Placental epithelial cell (primary cell): Measurements from ENCODE around the gene GDPGP1. TPM values are rescaled to one million over a fixed set of nuclear protein-coding genes. Genes with fewer than 3 reads are reported as not detected.

Source experiments
- small RNA-seq: library from RNA; depleted of rRNA; stranded (forward); fragments of <200 nt; gene quantifications from one replicate; pipeline ENCODE3, GENCODE V24; 2012
- total RNA-seq: library from RNA; depleted of rRNA; stranded (reverse); fragments of >200 nt; gene quantifications from 2 replicates; pipeline ENCODE4 v1.2.3, GENCODE V29; 2012

Gene GDPGP1, protein sequence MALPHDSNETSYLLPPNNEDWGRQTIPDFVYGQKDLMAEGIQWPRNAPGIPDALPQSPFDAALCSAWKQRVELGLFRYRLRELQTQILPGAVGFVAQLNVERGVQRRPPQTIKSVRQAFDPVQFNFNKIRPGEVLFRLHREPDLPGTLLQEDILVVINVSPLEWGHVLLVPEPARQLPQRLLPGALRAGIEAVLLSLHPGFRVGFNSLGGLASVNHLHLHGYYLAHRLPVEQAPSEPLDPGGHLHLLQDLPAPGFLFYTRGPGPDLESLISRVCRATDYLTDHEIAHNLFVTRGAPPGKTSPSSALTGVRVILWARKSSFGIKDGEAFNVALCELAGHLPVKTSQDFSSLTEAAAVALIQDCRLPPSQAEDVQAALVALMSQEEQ
- total RNA-seq = 3.8 and 5.9 TPM in 2 replicates

GRCh38 chr15:90234096-90234988 lies at the start of gene GDPGP1:
GDPGP1 (plus strand) TSS chr15:90234209; CDS start chr15:90240909, 6,700 bp downstream.

DNA sequence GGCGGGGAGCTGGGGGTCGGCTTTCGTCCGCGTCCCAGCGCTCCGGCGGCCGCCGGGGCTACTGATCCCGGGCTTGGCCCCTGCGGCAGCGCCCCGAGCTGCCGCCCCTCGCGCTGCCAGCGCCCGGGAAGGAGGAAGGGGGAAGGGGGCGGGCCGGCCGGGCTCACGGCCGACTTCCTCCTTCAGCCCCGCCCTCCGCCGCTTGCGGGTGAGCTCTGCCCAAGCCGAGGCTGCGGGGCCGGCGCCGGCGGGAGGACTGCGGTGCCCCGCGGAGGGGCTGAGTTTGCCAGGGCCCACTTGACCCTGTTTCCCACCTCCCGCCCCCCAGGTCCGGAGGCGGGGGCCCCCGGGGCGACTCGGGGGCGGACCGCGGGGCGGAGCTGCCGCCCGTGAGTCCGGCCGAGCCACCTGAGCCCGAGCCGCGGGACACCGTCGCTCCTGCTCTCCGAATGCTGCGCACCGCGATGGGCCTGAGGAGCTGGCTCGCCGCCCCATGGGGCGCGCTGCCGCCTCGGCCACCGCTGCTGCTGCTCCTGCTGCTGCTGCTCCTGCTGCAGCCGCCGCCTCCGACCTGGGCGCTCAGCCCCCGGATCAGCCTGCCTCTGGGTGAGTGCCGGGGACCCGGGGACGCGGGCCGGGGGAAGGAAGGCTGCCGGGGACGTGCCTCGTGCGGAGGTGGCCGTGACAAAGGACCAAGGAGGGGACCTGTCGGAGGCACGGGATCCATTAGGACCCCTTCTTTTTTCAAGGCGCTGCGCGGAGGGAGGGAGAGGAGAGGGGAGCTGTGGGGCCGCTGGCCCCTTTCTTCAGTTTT lies 32.7 kb upstream of the GDPGP1 start, which contains the start of gene SEMA4B:
TSS of gene SEMA4B (plus strand) at position 201 of the 814 bp plus-strand sequence. CDS start at position 450, 249 bp downstream.

GRCh38 chr15:90233387-90234095 lies 468 bp upstream of the GDPGP1 start, which contains the start of gene CIB1:
CIB1 (minus strand) TSS chr15:90233941; CDS start chr15:90233885, 56 bp downstream.

DNA sequence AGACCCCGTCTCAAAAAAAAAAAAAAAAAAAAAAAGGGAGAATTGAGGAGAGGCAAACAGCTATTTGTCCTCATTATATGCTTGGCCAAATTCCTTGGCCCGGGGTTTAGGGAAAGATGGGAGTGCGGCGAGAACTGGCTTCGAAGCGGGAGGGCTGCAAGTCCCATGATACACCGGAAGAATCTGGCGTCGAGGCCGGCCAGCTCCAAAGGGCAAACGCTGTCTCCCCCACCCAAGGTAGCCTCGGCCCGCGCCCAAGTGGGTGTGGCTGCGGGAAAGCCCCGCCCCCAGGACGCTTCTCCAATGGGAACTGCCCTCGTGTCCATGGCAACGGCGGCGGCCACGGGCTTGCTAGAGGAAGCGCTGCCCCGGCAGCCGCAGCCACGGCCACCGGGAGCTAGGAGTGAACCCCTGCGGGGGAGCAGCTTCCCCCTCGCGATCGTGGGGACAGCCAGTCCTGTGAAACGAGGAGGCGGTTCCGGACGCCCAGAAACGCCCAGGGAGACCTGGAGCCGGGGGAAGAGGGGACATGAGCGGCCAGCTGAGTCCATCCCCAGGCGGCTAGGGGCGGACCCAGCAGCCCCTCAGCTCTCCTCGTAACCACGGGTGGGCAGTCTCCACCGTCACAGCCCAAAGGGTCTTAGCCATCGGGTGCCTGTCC lies 15.3 kb downstream of the GDPGP1 start, which contains the start of gene TTLL13:
TSS of gene TTLL13 (plus strand) at position 354 of the 661 bp plus-strand sequence. CDS start 1,075 bp downstream, outside the sequence.

DNA sequence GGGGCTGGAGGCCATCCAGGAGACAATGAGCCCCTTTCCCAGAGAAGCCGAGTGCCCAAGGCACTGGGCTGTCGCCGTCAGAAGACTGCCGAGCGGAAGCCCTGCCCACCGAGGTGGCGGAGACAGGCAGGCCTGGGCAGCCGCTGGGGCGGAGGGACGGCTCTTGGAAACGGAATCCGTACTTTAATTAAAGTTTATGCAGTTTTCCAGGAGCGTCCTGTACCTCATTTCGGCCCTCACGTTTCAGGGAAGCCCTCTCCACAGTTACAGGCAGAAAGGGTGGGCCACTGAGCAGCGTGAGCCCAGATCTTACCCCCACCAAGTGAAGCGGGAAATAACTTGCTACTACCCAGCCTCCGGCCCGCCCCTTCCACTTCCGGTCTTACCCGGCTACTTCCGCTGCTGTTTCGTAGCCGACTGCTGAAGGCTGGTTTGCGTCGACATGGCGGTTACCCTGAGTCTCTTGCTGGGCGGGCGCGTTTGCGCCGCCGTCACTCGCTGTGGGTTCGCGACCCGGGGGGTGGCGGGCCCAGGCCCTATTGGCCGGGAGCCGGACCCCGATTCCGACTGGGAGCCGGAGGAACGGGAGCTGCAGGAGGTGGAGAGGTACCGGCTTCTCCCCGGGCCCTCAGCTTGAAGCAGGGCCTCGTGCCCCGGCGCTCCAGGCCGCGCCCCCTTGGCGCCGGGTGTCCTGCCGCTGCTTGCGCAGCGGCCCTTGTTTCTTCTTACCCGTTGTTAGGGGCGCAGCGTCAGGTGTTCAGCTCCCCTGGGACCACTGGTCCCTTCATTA lies 31.5 kb downstream of the GDPGP1 start, which contains the start of gene NGRN:
TSS of gene NGRN (plus strand) at position 402 of the 790 bp plus-strand sequence. CDS start at position 443, 41 bp downstream.

Small RNA genes lying within 50 kb of the gene (small RNA-seq; reads per million reads assigned to genes)
- gene AC091167.3 = not detected
- not detected for gene RN7SL736P

Other genes starting within 250 kb of the GDPGP1 start
- 22.8 and 28.2 TPM in 2 replicates for gene ZNF710, start 232.9 kb upstream of the GDPGP1 start, total RNA-seq
- 164 and 219 TPM in 2 replicates for gene IDH2, start 131.7 kb upstream of the GDPGP1 start, total RNA-seq
- gene SEMA4B, start 32.9 kb upstream of the GDPGP1 start, total RNA-seq = 31.0 and 59.7 TPM in 2 replicates
- gene CIB1, start 268 bp upstream of the GDPGP1 start, total RNA-seq = 16.8 and 17.3 TPM in 2 replicates
- not detected in 2 replicates for gene TTLL13, start 15.3 kb downstream of the GDPGP1 start, total RNA-seq
- 57.7 and 82.4 TPM in 2 replicates for gene NGRN, start 31.5 kb downstream of the GDPGP1 start, total RNA-seq
- 1.6 and 1.7 TPM in 2 replicates for gene ZNF774, start 118.1 kb downstream of the GDPGP1 start, total RNA-seq
- gene IQGAP1, start 154.0 kb downstream of the GDPGP1 start, total RNA-seq = 230 and 336 TPM in 2 replicates